ENCODE measurements around the gene ATP13A4.

Gene ATP13A4

GRCh38 chr3:193389335-193389734 is 165.4 kb downstream of the ATP13A4 start:
- TF ChIP-seq CEBPB (IDR thresholded peaks at IDR 0.05) (no peak), EP300 (IDR thresholded peaks at IDR 0.05; ENCODE audit: borderline replicate concordance) (no peak), CREB1 (IDR thresholded peaks at IDR 0.05; ENCODE audit: low read depth) (no peak), YY1 (IDR thresholded peaks at IDR 0.05; ENCODE audit: low read depth) (no peak), TCF12 (IDR thresholded peaks at IDR 0.05; ENCODE audit: low read depth) (no peak), TEAD4 (IDR thresholded peaks at IDR 0.05) (no peak), USF1 (IDR thresholded peaks at IDR 0.05) (no peak), EGR1 (IDR thresholded peaks at IDR 0.05) (no peak), MAX (IDR thresholded peaks at IDR 0.05) (no peak), REST (IDR thresholded peaks at IDR 0.05; ENCODE audit: low read depth) (no peak), RAD21 (IDR thresholded peaks at IDR 0.05; ENCODE audit: low read depth) (no peak), TAF1 (IDR thresholded peaks at IDR 0.05; ENCODE audit: low read depth) (no peak), NFIC (IDR thresholded peaks at IDR 0.05) (no peak), ZBTB7A (IDR thresholded peaks at IDR 0.05; ENCODE audit: low read depth) (no peak), FOXM1 (IDR thresholded peaks at IDR 0.05; ENCODE audit: borderline replicate concordance, low read depth) (no peak)

- TF ChIP-seq EGR1 (IDR thresholded peaks at IDR 0.05): no peak
- no peak for TF ChIP-seq TCF12 (IDR thresholded peaks at IDR 0.05; ENCODE audit: low read depth)
- TF ChIP-seq ZBTB7A (IDR thresholded peaks at IDR 0.05; ENCODE audit: low read depth): no peak
- TF ChIP-seq NFIC (IDR thresholded peaks at IDR 0.05): no peak
- no peak for TF ChIP-seq TEAD4 (IDR thresholded peaks at IDR 0.05)
- no peak for TF ChIP-seq MAX (IDR thresholded peaks at IDR 0.05)
- no peak for TF ChIP-seq FOXM1 (IDR thresholded peaks at IDR 0.05; ENCODE audit: borderline replicate concordance, low read depth)
- no peak for TF ChIP-seq EP300 (IDR thresholded peaks at IDR 0.05; ENCODE audit: borderline replicate concordance)
- TF ChIP-seq CEBPB (IDR thresholded peaks at IDR 0.05): no peak
- TF ChIP-seq USF1 (IDR thresholded peaks at IDR 0.05): no peak
- TF ChIP-seq YY1 (IDR thresholded peaks at IDR 0.05; ENCODE audit: low read depth): no peak
- no peak for TF ChIP-seq RAD21 (IDR thresholded peaks at IDR 0.05; ENCODE audit: low read depth)
- TF ChIP-seq CREB1 (IDR thresholded peaks at IDR 0.05; ENCODE audit: low read depth): no peak
- TF ChIP-seq REST (IDR thresholded peaks at IDR 0.05; ENCODE audit: low read depth): no peak
- no peak for TF ChIP-seq TAF1 (IDR thresholded peaks at IDR 0.05; ENCODE audit: low read depth)
Observed at GRCh38 chr3:193388361-193388760, 166.3 kb downstream of the ATP13A4 start.

- TF ChIP-seq EP300 (IDR thresholded peaks at IDR 0.05; ENCODE audit: borderline replicate concordance) (no peak), RAD21 (IDR thresholded peaks at IDR 0.05; ENCODE audit: low read depth) (no peak)
Observed at GRCh38 chr3:193387596-193387995, 167.1 kb downstream of the ATP13A4 start.

- TF ChIP-seq FOXM1 (IDR thresholded peaks at IDR 0.05; ENCODE audit: borderline replicate concordance, low read depth) (no peak), TEAD4 (IDR thresholded peaks at IDR 0.05) (no peak), REST (IDR thresholded peaks at IDR 0.05; ENCODE audit: low read depth) (no peak), CEBPB (IDR thresholded peaks at IDR 0.05) (no peak), TCF12 (IDR thresholded peaks at IDR 0.05; ENCODE audit: low read depth) (no peak), USF1 (IDR thresholded peaks at IDR 0.05) (no peak), TAF1 (IDR thresholded peaks at IDR 0.05; ENCODE audit: low read depth) (no peak), RAD21 (IDR thresholded peaks at IDR 0.05; ENCODE audit: low read depth) (no peak), EGR1 (IDR thresholded peaks at IDR 0.05) (no peak), MAX (IDR thresholded peaks at IDR 0.05) (no peak), YY1 (IDR thresholded peaks at IDR 0.05; ENCODE audit: low read depth) (no peak), NFIC (IDR thresholded peaks at IDR 0.05) (no peak), ZBTB7A (IDR thresholded peaks at IDR 0.05; ENCODE audit: low read depth) (no peak), EP300 (IDR thresholded peaks at IDR 0.05; ENCODE audit: borderline replicate concordance) (no peak), CREB1 (IDR thresholded peaks at IDR 0.05; ENCODE audit: low read depth) (no peak)
Observed at GRCh38 chr3:193378706-193379105, 176.0 kb downstream of the ATP13A4 start, which contains the start of gene ATP13A5. Gene ATP13A5, minus strand, starts transcription at chr3:193378753. Its CDS starts 28 bp downstream, at chr3:193378725.

Data from Ishikawa (cell line).